K562 (cell line): Measurements from ENCODE around the gene NCAM2. TPM values are rescaled to one million over a fixed set of nuclear protein-coding genes. Genes with fewer than 3 reads are reported as not detected.
A peak's percentile ranks its signal among the peaks of the same experiment; 100 is the strongest.

Source experiments
- ATAC-seq: fragments of 200-7000 bp; cut with Tn5 transposase; 3 replicates; pipeline ENCODE4 v1.9.1; 2020; ENCODE audit warnings: moderate library complexity
- BruUV-seq: library from RNA; stranded (reverse); fragments of 400-500 nt; replicated peaks from 2 replicates; lab custom pipeline; 2021; lab: Mats Ljungman, UMichigan
- CTCF ChIA-PET: fragments of 300-600 bp; formaldehyde crosslinking; extraction: SDS; loops from one replicate; lab custom pipeline; 2021; ENCODE audit warnings: low intra/inter-chr PET ratio; lab: Yijun Ruan, JAX
- POLR2A ChIA-PET: fragments of 300-600, 350-650 bp; sonication (Branson Sonifier 250); formaldehyde crosslinking; extraction: SDS; loops from one replicate; lab custom pipeline; 2021; ENCODE audit warnings: antibody characterized with exemption, inconsistent platforms; lab: Yijun Ruan, JAX
- DNase-seq, 4 experiments: peaks; one replicate each; pipeline versions ENCODE4 v3.0.0 to v3.0.0-alpha.2; 2011 to 2018; ENCODE audit warnings: low spot score in 3 of 4, mixed read lengths in 3 of 4; ENCODE audit errors: extremely low read depth in 1 of 4
- FAIRE-seq: peaks from 2 replicates; lab custom pipeline; 2011; peaks lifted over from hg19 to GRCh38; lab: Jason Lieb, UNC
- H2AFZ ChIP-seq: 2 replicates; pipeline ENCODE4 v1.6.0; 2011; ENCODE audit warnings: low read depth, low read length, control low read depth, inconsistent platforms
- H3K27ac ChIP-seq: fragments of 200-600 bp; 3 replicates; pipeline ENCODE4 v1.8.0; 2011; ENCODE audit warnings: low read depth, mild to moderate bottlenecking, control low read depth, inconsistent platforms, low read length, moderate library complexity, mixed read lengths; ENCODE audit errors: extremely low read depth
- H3K27me3 ChIP-seq, 2 experiments: fragments of 300-600 bp in 1 of 2; 2 replicates in 1 of 2; 3 replicates in 1 of 2; pipeline versions ENCODE4 v1.6.0 to v1.8.0; 2011; ENCODE audit warnings: inconsistent platforms in 2 of 2, low read length in 2 of 2, mild to moderate bottlenecking in 1 of 2, mixed read lengths in 1 of 2, moderate library complexity in 1 of 2; ENCODE audit not compliant: control insufficient read depth in 2 of 2, insufficient read depth in 2 of 2
- H3K36me3 ChIP-seq: fragments of 300-600 bp; 3 replicates; pipeline ENCODE4 v1.8.0; 2011; ENCODE audit warnings: mild to moderate bottlenecking, low read length, inconsistent platforms; ENCODE audit not compliant: control insufficient read depth, insufficient read depth
- H3K4me1 ChIP-seq, 2 experiments: fragments of 200-600 bp in 1 of 2; replicated peaks in 1 of 2; 2 replicates in 1 of 2; 3 replicates in 1 of 2; pipeline versions ENCODE4 v1.5.1 to v1.8.0; 2011; ENCODE audit warnings: inconsistent platforms in 2 of 2, low read length in 2 of 2, mild to moderate bottlenecking in 1 of 2, mixed read lengths in 1 of 2, moderate library complexity in 1 of 2; ENCODE audit not compliant: control insufficient read depth in 2 of 2, insufficient read depth in 2 of 2
- H3K4me2 ChIP-seq: 2 replicates; pipeline ENCODE4 v1.6.1; 2011; ENCODE audit warnings: low read length, control low read depth, inconsistent platforms, mixed read lengths; ENCODE audit not compliant: insufficient read depth
- H3K4me3 ChIP-seq: fragments of 200-600 bp; sonication (generic), shearing (Covaris generic); 2 replicates; pipeline ENCODE4 v1.5.1; 2016; ENCODE audit warnings: control low read depth, inconsistent platforms
- H3K79me2 ChIP-seq: fragments of 200-600 bp; 3 replicates; pipeline ENCODE4 v1.8.0; 2011; ENCODE audit warnings: low read length, inconsistent platforms; ENCODE audit not compliant: control insufficient read depth, insufficient read depth
- H3K9ac ChIP-seq, 2 experiments: 2 replicates each; pipeline versions ENCODE4 v1.6.0 to v1.6.1; 2011; ENCODE audit warnings: low read depth in 2 of 2, low read length in 2 of 2, control low read depth in 1 of 2, inconsistent platforms in 1 of 2, mild to moderate bottlenecking in 1 of 2, mixed read lengths in 1 of 2; ENCODE audit not compliant: insufficient read depth in 1 of 2
- H3K9me1 ChIP-seq: one replicate; pipeline ENCODE4 v1.6.0; 2011; ENCODE audit warnings: inconsistent platforms, mild to moderate bottlenecking, low read length, moderate library complexity; ENCODE audit not compliant: control insufficient read depth, insufficient read depth
- H3K9me3 ChIP-seq: replicated peaks from 2 replicates; pipeline ENCODE4 v1.5.1; 2011; ENCODE audit warnings: low read depth, low read length, inconsistent platforms; ENCODE audit not compliant: control insufficient read depth, insufficient read depth
- H4K20me1 ChIP-seq: replicated peaks from 2 replicates; pipeline ENCODE4 v1.6.1; 2011; ENCODE audit warnings: low read length, inconsistent platforms, mixed read lengths; ENCODE audit not compliant: control insufficient read depth, insufficient read depth
- DIDO1 ChIP-seq: fragments of 450-650 bp; IDR thresholded peaks from 2 replicates; pipeline ENCODE4 v1.6.1; 2016; ENCODE audit warnings: low read depth, missing biosample characterization, missing genetic modification characterization
- HIVEP1 ChIP-seq: fragments of 250-450 bp; sonication (Bioruptor Pico); IDR thresholded peaks from 2 replicates; pipeline ENCODE4 v1.4.0; 2020; ENCODE audit warnings: mild to moderate bottlenecking
- MEIS2 ChIP-seq: fragments of 450-650 bp; IDR thresholded peaks from 2 replicates; pipeline ENCODE4 v1.6.1; 2014; ENCODE audit warnings: mild to moderate bottlenecking; ENCODE audit not compliant: partially characterized antibody
- MLLT1 ChIP-seq, 2 experiments: fragments of 450-650 bp; IDR thresholded peaks; 2 replicates each; pipeline ENCODE4 v1.6.1; 2016
- PKNOX1 ChIP-seq: fragments of 450-650 bp; IDR thresholded peaks from 2 replicates; pipeline ENCODE4 v1.6.1; 2016
- POLR2A ChIP-seq: fragments of 450-650 bp; conservative IDR thresholded peaks from 2 replicates; pipeline ENCODE4 v1.6.1; 2016
- TFAM ChIP-seq: fragments of 250-450 bp; sonication (Bioruptor Pico); conservative IDR thresholded peaks from 2 replicates; pipeline ENCODE4 v1.5.0; 2021; ENCODE audit warnings: mild to moderate bottlenecking, moderate library complexity
- ZNF184 ChIP-seq: sonication (generic); formaldehyde crosslinking; IDR thresholded peaks from 2 replicates; pipeline ENCODE4 v1.5.0; 2020; ENCODE audit warnings: missing genetic modification reagents
- ZNF23 ChIP-seq: fragments of 250-450 bp; sonication (Bioruptor Pico); IDR thresholded peaks from 2 replicates; pipeline ENCODE4 v1.4.0; 2020; ENCODE audit warnings: mild to moderate bottlenecking
- ZNF512 ChIP-seq: IDR thresholded peaks from 2 replicates; pipeline ENCODE4 v1.6.1; 2016; ENCODE audit warnings: missing genetic modification characterization, missing compliant biosample characterization
- WGBS: fragments of 100-300 bp; shearing (Covaris generic); methylation state at CpG from one replicate; pipeline ENCODE4 v1.1.6; 2016; ENCODE audit warnings: low coverage, mixed read lengths; ENCODE audit not compliant: insufficient coverage; ENCODE audit errors: missing lambda C conversion rate; 5-methylcytosine and 5-hydroxymethylcytosine counted together
- in situ Hi-C: fragments of 300-500 bp; cut with MboI; formaldehyde crosslinking; loops from 4 replicates; pipeline ENCODE4 v1.15.0; 2018; ENCODE audit warnings: inconsistent platforms, mixed read lengths
- intact Hi-C: fragments of 100-400 bp; cut with micrococcal nuclease; formaldehyde crosslinking; loops from 2 replicates; pipeline ENCODE4 v1.14.2; 2022
- polyA plus RNA-seq, 8 experiments: library from polyadenylated mRNA; depleted of rRNA in 4 of 8; stranded (reverse) in 5 of 8; unstranded in 3 of 8; fragments of >200 nt; fragmentation: Nextera tagmentation in 2 of 8; fragmentation: Illumina TruSeq in 1 of 8; extraction: Ambion mirVana in 2 of 8; extraction: Trizol in 1 of 8; gene quantifications; 2 replicates each; pipeline versions ENCODE4 v1.2.1 to v1.2.3, GENCODE V29; 2011 to 2014; ENCODE audit warnings: inconsistent platforms in 1 of 8, missing spikeins in 1 of 8
- total RNA-seq, 7 experiments: library from RNA; depleted of rRNA in 6 of 7; stranded (reverse); fragments of >200 nt in 6 of 7; fragmentation: Illumina TruSeq in 2 of 7; extraction: Trizol in 2 of 7; gene quantifications; 2 replicates each; pipeline versions ENCODE4 v1.2.1 to v1.2.3, GENCODE V29; 2011 to 2021; ENCODE audit warnings: low replicate concordance in 1 of 7
- TF ChIP-seq, protein P1 (sequence below): fragments of 450-650 bp; IDR thresholded peaks from 2 replicates; pipeline ENCODE4 v1.6.1; 2017; ENCODE audit warnings: antibody characterized with exemption, mild to moderate bottlenecking
- TF ChIP-seq, protein P2 (sequence below), 2 experiments: fragments of 200-800 bp in 1 of 2; sonication (Bioruptor generic) in 1 of 2; sonication (generic) in 1 of 2; formaldehyde crosslinking in 1 of 2; IDR thresholded peaks in 1 of 2; conservative IDR thresholded peaks in 1 of 2; 2 replicates each; pipeline versions ENCODE4 v1.5.0 to v1.6.1; 2016 to 2020; ENCODE audit warnings: missing compliant biosample characterization in 1 of 2, missing genetic modification characterization in 1 of 2, missing genetic modification reagents in 1 of 2

NCAM2 gene
- total and polyA plus RNA-seq, 9 of the 15 experiments (the other 6 are each of a cell fraction or from before 2014, with no cell fraction given): 14.0 to 58.2 (median 27.8) TPM

DNA sequence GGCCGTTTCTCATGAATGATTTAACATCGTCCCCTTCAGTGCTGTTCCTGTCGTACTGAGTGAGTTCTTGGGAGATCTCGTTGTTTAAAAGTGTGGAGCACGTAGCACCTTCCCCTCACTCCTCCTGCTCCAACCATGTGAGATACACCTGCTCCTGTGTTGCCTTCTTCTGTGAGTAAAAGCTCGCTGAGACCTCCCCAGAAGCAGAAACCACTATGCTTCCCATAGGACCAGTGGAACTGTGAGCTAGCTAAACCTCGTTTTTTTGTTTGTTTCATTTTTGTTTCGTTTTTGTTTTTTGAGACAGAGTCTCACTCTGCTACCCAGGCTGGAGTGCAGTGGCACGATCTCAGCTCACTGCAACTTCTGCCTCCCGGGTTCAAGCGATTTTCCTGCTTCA, 198.6 kb downstream of the NCAM2 start:
- no peak for FAIRE-seq
- peak overlapping the region; percentile 70; the same call in 1 of the 2 replicates for H2AFZ ChIP-seq
- peak overlapping the region; percentile 90 for H3K27ac ChIP-seq
- intact Hi-C loops (no loop called here), in situ Hi-C loops (no loop called here)
- peaks cover 99% of the 10 kb centered on the region for H3K79me2 ChIP-seq
- no peaks in the 10 kb centered on the region for H4K20me1 ChIP-seq
- H3K9me1 ChIP-seq: no peaks in the 10 kb centered on the region
- peak in 1 of 4 experiments; percentile 49 for DNase-seq
- peak; percentile 7 for ATAC-seq
- ChIA-PET CTCF (no interaction called here), POLR2A (interaction anchor here (0.6 to 1.5 kb wide), 5 partner anchors 8 to 1498 kb away, joined by 3 to 6 read pairs (median 3); no protein-coding TSS in a partner anchor)
- H3K4me3 ChIP-seq: 0 out of 2 replicates have a peak overlapping the region, but pooled peaks have one; percentile 16
- H3K4me2 ChIP-seq: peak overlapping the region; percentile 88
- H3K9ac ChIP-seq: peak overlapping the region; percentile 60 to 71; a peak in 3 of 4 replicates
- 11% methylated on average over 10 of the region's 11 CpGs for WGBS
- H3K4me1 ChIP-seq: peaks cover 26 to 60% of the 10 kb centered on the region in 2 experiments
- BruUV-seq: no TSS peak
- no peaks in the 10 kb centered on the region for H3K9me3 ChIP-seq
- peaks cover 5% of the 10 kb centered on the region; the same call in 1 of the 3 replicates for H3K36me3 ChIP-seq
- H3K27me3 ChIP-seq: no peaks in the 10 kb centered on the region
- TF ChIP-seq PKNOX1: peak; percentile 25; the same call in 1 of the 2 replicates
- TF ChIP-seq MEIS2: peak; percentile 29
- TF ChIP-seq POLR2A: peak; percentile 58
- no peak for TF ChIP-seq ZNF184 (CRISPR knock-in tag)
- 0 out of 2 replicates have a peak, but pooled peaks have one; percentile 17 for TF ChIP-seq DIDO1 (tag)
- no peak for TF ChIP-seq ZNF512 (tag)
- TF ChIP-seq TFAM (CRISPR knock-in tag): no peak
- TF ChIP-seq, protein P1, sequence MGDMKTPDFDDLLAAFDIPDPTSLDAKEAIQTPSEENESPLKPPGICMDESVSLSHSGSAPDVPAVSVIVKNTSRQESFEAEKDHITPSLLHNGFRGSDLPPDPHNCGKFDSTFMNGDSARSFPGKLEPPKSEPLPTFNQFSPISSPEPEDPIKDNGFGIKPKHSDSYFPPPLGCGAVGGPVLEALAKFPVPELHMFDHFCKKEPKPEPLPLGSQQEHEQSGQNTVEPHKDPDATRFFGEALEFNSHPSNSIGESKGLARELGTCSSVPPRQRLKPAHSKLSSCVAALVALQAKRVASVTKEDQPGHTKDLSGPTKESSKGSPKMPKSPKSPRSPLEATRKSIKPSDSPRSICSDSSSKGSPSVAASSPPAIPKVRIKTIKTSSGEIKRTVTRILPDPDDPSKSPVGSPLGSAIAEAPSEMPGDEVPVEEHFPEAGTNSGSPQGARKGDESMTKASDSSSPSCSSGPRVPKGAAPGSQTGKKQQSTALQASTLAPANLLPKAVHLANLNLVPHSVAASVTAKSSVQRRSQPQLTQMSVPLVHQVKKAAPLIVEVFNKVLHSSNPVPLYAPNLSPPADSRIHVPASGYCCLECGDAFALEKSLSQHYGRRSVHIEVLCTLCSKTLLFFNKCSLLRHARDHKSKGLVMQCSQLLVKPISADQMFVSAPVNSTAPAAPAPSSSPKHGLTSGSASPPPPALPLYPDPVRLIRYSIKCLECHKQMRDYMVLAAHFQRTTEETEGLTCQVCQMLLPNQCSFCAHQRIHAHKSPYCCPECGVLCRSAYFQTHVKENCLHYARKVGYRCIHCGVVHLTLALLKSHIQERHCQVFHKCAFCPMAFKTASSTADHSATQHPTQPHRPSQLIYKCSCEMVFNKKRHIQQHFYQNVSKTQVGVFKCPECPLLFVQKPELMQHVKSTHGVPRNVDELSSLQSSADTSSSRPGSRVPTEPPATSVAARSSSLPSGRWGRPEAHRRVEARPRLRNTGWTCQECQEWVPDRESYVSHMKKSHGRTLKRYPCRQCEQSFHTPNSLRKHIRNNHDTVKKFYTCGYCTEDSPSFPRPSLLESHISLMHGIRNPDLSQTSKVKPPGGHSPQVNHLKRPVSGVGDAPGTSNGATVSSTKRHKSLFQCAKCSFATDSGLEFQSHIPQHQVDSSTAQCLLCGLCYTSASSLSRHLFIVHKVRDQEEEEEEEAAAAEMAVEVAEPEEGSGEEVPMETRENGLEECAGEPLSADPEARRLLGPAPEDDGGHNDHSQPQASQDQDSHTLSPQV: 0 out of 2 replicates have a peak, but pooled peaks have one; percentile 20
- no peak for TF ChIP-seq ZNF23 (CRISPR knock-in tag)
- TF ChIP-seq, protein P2, sequence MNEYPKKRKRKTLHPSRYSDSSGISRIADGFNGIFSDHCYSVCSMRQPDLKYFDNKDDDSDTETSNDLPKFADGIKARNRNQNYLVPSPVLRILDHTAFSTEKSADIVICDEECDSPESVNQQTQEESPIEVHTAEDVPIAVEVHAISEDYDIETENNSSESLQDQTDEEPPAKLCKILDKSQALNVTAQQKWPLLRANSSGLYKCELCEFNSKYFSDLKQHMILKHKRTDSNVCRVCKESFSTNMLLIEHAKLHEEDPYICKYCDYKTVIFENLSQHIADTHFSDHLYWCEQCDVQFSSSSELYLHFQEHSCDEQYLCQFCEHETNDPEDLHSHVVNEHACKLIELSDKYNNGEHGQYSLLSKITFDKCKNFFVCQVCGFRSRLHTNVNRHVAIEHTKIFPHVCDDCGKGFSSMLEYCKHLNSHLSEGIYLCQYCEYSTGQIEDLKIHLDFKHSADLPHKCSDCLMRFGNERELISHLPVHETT (CRISPR knock-in tag; conservative IDR thresholded peaks at IDR 0.05 in 1 of 2, IDR thresholded peaks at IDR 0.05 in 1 of 2): no peak; a peak in 1 of 4 replicates
- peak in 1 of 2 experiments; percentile 76; a peak in 1 of 4 replicates for TF ChIP-seq MLLT1 (IDR thresholded peaks at IDR 0.05)
- TF ChIP-seq HIVEP1: no peak
